GM21825 (cell line): ENCODE results near the gene CLEC20A.

ENCODE experiments used
- ATAC-seq: cut with Tn5 transposase; IDR thresholded peaks from one replicate; pipeline ENCODE4 v1.9.1; 2021; ENCODE audit warnings: mild to moderate bottlenecking, moderate library complexity; ENCODE audit not compliant: unreplicated experiment

Gene CLEC20A

GRCh38 chr1:178477841-178478240 lies 18.9 kb downstream of the CLEC20A start:
- no peak for ATAC-seq

- ATAC-seq, result no peak
Observed at GRCh38 chr1:178477373-178477772, 19.4 kb downstream of the CLEC20A start.

- no peak for ATAC-seq
Observed at GRCh38 chr1:178472531-178472930, 24.2 kb downstream of the CLEC20A start.

GRCh38 chr1:178470411-178470960 lies 26.3 kb downstream of the CLEC20A start:
- no peak for ATAC-seq

GRCh38 chr1:178467837-178468236 lies 28.9 kb downstream of the CLEC20A start:
- no peak for ATAC-seq

- no peak for ATAC-seq
Observed at GRCh38 chr1:178465011-178465410, 31.8 kb downstream of the CLEC20A start.

- no peak for ATAC-seq
Observed at GRCh38 chr1:178464566-178464965, 32.2 kb downstream of the CLEC20A start.

GRCh38 chr1:178464141-178464540 lies 32.6 kb downstream of the CLEC20A start:
- ATAC-seq, result no peak

- ATAC-seq, result no peak
Observed at GRCh38 chr1:178461701-178462100, 35.1 kb downstream of the CLEC20A start.

- no peak for ATAC-seq
Observed at GRCh38 chr1:178461104-178461503, 35.7 kb downstream of the CLEC20A start.

- ATAC-seq, result no peak
Observed at GRCh38 chr1:178458203-178458602, 38.6 kb downstream of the CLEC20A start.

GRCh38 chr1:178457651-178458050 lies 39.1 kb downstream of the CLEC20A start:
- no peak for ATAC-seq

- no peak for ATAC-seq
Observed at GRCh38 chr1:178456472-178456871, 40.3 kb downstream of the CLEC20A start.

- no peak for ATAC-seq
Observed at GRCh38 chr1:178452013-178452412, 44.8 kb downstream of the CLEC20A start.

- ATAC-seq, result no peak
Observed at GRCh38 chr1:178451529-178451928, 45.2 kb downstream of the CLEC20A start.

- no peak for ATAC-seq
Observed at GRCh38 chr1:178450871-178451270, 45.9 kb downstream of the CLEC20A start.

- ATAC-seq, result no peak
Observed at GRCh38 chr1:178442925-178443324, 53.8 kb downstream of the CLEC20A start.

- ATAC-seq, result no peak
Observed at GRCh38 chr1:178438432-178438831, 58.3 kb downstream of the CLEC20A start.

- no peak for ATAC-seq
Observed at GRCh38 chr1:178436899-178437298, 59.9 kb downstream of the CLEC20A start.

- ATAC-seq, result no peak
Observed at GRCh38 chr1:178434899-178435435, 61.8 kb downstream of the CLEC20A start.

GRCh38 chr1:178434360-178434759 lies 62.4 kb downstream of the CLEC20A start:
- no peak for ATAC-seq
